Astrocyte (in vitro differentiated cells and primary cell): ENCODE results near the gene MCCC1. TPM values are rescaled to one million over a fixed set of nuclear protein-coding genes. Genes with fewer than 3 reads are reported as not detected.

Experiments
- DNase-seq: peaks from one replicate; pipeline ENCODE4 v3.0.0-alpha.2; 2010; ENCODE audit warnings: low read depth
- FAIRE-seq: peaks from 2 replicates; lab custom pipeline; 2011; peaks lifted over from hg19 to GRCh38; lab: Jason Lieb, UNC
- H2AFZ ChIP-seq: 2 replicates; pipeline ENCODE4 v1.6.0; 2012; ENCODE audit warnings: low read depth, low read length, inconsistent platforms
- H3K27ac ChIP-seq: 2 replicates; pipeline ENCODE4 v1.5.1; 2011; ENCODE audit warnings: low read depth, low read length, inconsistent platforms
- H3K27me3 ChIP-seq: 2 replicates; pipeline ENCODE4 v1.6.0; 2011; ENCODE audit warnings: low read length, inconsistent platforms; ENCODE audit not compliant: insufficient read depth
- H3K36me3 ChIP-seq: 2 replicates; pipeline ENCODE4 v1.5.1; 2011; ENCODE audit warnings: low read length, inconsistent platforms; ENCODE audit not compliant: insufficient read depth
- H3K4me1 ChIP-seq: 2 replicates; pipeline ENCODE4 v1.5.1; 2011; ENCODE audit warnings: low read length, inconsistent platforms; ENCODE audit not compliant: insufficient read depth
- H3K4me2 ChIP-seq: 2 replicates; pipeline ENCODE4 v1.6.0; 2012; ENCODE audit warnings: low read length, inconsistent platforms
- H3K4me3 ChIP-seq: 2 replicates; pipeline ENCODE4 v1.5.1; 2011; ENCODE audit warnings: low read depth, mild to moderate bottlenecking, low read length, inconsistent platforms; ENCODE audit not compliant: insufficient read depth
- H3K79me2 ChIP-seq: 2 replicates; pipeline ENCODE4 v1.6.0; 2012; ENCODE audit warnings: mild to moderate bottlenecking, low read length, inconsistent platforms; ENCODE audit not compliant: insufficient read depth
- H3K9ac ChIP-seq: 2 replicates; pipeline ENCODE4 v1.6.0; 2012; ENCODE audit warnings: mild to moderate bottlenecking, low read length, inconsistent platforms
- H3K9me3 ChIP-seq: 2 replicates; pipeline ENCODE4 v1.5.1; 2012; ENCODE audit warnings: low read depth, mild to moderate bottlenecking, low read length, inconsistent platforms; ENCODE audit not compliant: insufficient read depth
- H4K20me1 ChIP-seq: 2 replicates; pipeline ENCODE4 v1.6.0; 2012; ENCODE audit warnings: low read length, inconsistent platforms; ENCODE audit not compliant: insufficient read depth
- H3K27ac Mint-ChIP-seq: one replicate; pipeline ENCODE4 v1.8.0; 2021; ENCODE audit warnings: mild to moderate bottlenecking, mixed read lengths; ENCODE audit not compliant: unreplicated experiment
- H3K27me3 Mint-ChIP-seq: one replicate; pipeline ENCODE4 v1.8.0; 2021; ENCODE audit warnings: low read depth, mixed read lengths; ENCODE audit not compliant: unreplicated experiment
- H3K36me3 Mint-ChIP-seq: one replicate; pipeline ENCODE4 v1.8.0; 2021; ENCODE audit warnings: low read depth, mixed read lengths; ENCODE audit not compliant: unreplicated experiment
- H3K4me1 Mint-ChIP-seq: one replicate; pipeline ENCODE4 v1.8.0; 2021; ENCODE audit warnings: low read depth, mixed read lengths; ENCODE audit not compliant: unreplicated experiment
- H3K4me3 Mint-ChIP-seq: one replicate; pipeline ENCODE4 v1.8.0; 2021; ENCODE audit warnings: mild to moderate bottlenecking, moderate library complexity, mixed read lengths; ENCODE audit not compliant: unreplicated experiment
- H3K9me3 Mint-ChIP-seq: one replicate; pipeline ENCODE4 v1.8.0; 2021; ENCODE audit warnings: mild to moderate bottlenecking, mixed read lengths; ENCODE audit not compliant: unreplicated experiment
- CTCF ChIP-seq: IDR thresholded peaks from 2 replicates; pipeline ENCODE4 v1.5.1; 2011; ENCODE audit warnings: low read depth, mild to moderate bottlenecking, inconsistent platforms, low read length, moderate library complexity; ENCODE audit not compliant: insufficient read depth
- EZH2 ChIP-seq: IDR thresholded peaks from 2 replicates; pipeline ENCODE4 v1.6.1; 2012; ENCODE audit warnings: mild to moderate bottlenecking, low read length, inconsistent platforms; ENCODE audit not compliant: insufficient read depth
- total RNA-seq: library from RNA; stranded (reverse); gene quantifications from 2 replicates; pipeline ENCODE4 v1.2.1, GENCODE V29; 2021

Gene MCCC1
- total RNA-seq, 1 donor from 2014 or later = 13.4 TPM

GRCh38 chr3:182970811-182971418 is 128.4 kb downstream of the MCCC1 start:
- TF ChIP-seq CTCF (no peak), EZH2 (no peak)
- H3K79me2 ChIP-seq = peaks cover 96% of the 10 kb centered on the region
- H3K4me3 ChIP-seq = no peak overlapping the region
- Mint-ChIP-seq H3K27me3 (no peaks in the 10 kb centered on the region), H3K9me3 (no peaks in the 10 kb centered on the region), H3K36me3 (peaks cover 1% of the 10 kb centered on the region), H3K4me1 (peaks cover 24% of the 10 kb centered on the region), H3K4me3 (no peak overlapping the region), H3K27ac (no peak overlapping the region)
- no peaks in the 10 kb centered on the region for H3K9me3 ChIP-seq
- peaks cover 8% of the 10 kb centered on the region for H3K4me1 ChIP-seq
- H2AFZ ChIP-seq = no peak overlapping the region
- DNase-seq = no peak
- peaks cover 38% of the 10 kb centered on the region for H4K20me1 ChIP-seq
- no peak overlapping the region for H3K9ac ChIP-seq
- no peak overlapping the region for H3K4me2 ChIP-seq
- H3K36me3 ChIP-seq = no peaks in the 10 kb centered on the region
- H3K27me3 ChIP-seq = no peaks in the 10 kb centered on the region
- no peak for FAIRE-seq
- no peak overlapping the region for H3K27ac ChIP-seq

DNA sequence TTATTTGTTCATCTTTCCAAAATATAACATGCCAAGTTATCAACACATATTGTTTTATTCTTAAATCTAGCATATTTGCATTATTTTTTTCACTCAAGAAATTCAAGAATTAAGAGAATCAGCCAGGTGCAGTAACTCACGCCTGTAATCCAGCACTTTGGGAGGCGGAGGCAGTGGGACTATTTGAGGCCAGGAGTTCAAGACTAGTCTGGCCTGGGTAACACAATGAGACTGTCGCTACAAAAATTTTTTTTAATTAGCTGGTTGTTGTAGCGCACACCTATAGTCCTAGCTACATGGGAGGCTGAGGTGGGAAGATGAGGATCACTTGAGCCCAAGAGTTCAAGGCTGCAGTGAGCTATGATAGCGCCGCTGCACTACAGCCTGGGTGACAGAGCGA is 129.4 kb downstream of the MCCC1 start:
- no peak overlapping the region for H3K4me3 Mint-ChIP-seq
- DNase-seq (no peak), FAIRE-seq (no peak)
- no peaks in the 10 kb centered on the region for H3K9me3 ChIP-seq
- no peak overlapping the region for H2AFZ ChIP-seq
- no peaks in the 10 kb centered on the region for H3K36me3 ChIP-seq
- peaks cover 33% of the 10 kb centered on the region for H4K20me1 ChIP-seq
- H3K27me3 ChIP-seq = no peaks in the 10 kb centered on the region
- H3K79me2 ChIP-seq = peaks cover 94% of the 10 kb centered on the region
- peaks cover 24% of the 10 kb centered on the region for H3K4me1 Mint-ChIP-seq
- H3K4me3 ChIP-seq = no peak overlapping the region
- H3K36me3 Mint-ChIP-seq = peaks cover 1% of the 10 kb centered on the region
- H3K27ac ChIP-seq = peak overlapping the region; percentile 59
- H3K4me1 ChIP-seq = peaks cover 8% of the 10 kb centered on the region
- no peak overlapping the region for H3K27ac Mint-ChIP-seq
- TF ChIP-seq CTCF (no peak), EZH2 (no peak)
- H3K9ac ChIP-seq = peak overlapping the region; percentile 31
- H3K9me3 Mint-ChIP-seq = no peaks in the 10 kb centered on the region
- H3K27me3 Mint-ChIP-seq = no peaks in the 10 kb centered on the region
- H3K4me2 ChIP-seq = no peak overlapping the region

DNA sequence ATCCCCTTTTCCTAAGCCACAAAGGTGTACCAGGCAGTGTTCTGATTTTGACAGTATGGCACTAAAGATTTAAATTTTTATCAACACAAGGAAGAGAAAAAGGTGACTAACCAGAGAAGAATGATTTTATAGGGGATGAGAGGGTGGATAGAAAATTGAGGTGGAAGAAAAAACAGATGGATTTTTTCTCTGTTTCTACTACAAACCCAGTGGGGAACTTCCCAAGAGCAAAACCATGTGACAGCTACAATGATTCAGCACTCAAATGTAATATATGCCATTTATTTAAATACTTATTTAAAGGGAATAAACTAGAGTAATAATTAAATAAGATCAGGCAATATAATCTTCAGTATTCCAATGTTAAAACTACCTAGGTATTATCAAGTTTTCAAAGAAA is 130.0 kb downstream of the MCCC1 start:
- Histone ChIP-seq H3K27ac (peak overlapping the region; percentile 59), H3K9ac (peak overlapping the region; percentile 51), H3K36me3 (no peaks in the 10 kb centered on the region), H3K4me3 (no peak overlapping the region), H2AFZ (no peak overlapping the region), H3K4me2 (peak overlapping the region; percentile 49), H3K79me2 (peaks cover 88% of the 10 kb centered on the region), H3K4me1 (peaks cover 8% of the 10 kb centered on the region), H4K20me1 (peaks cover 33% of the 10 kb centered on the region), H3K9me3 (no peaks in the 10 kb centered on the region), H3K27me3 (no peaks in the 10 kb centered on the region)
- Mint-ChIP-seq H3K36me3 (peaks cover 1% of the 10 kb centered on the region), H3K4me3 (no peak overlapping the region), H3K27ac (no peak overlapping the region), H3K4me1 (peaks cover 24% of the 10 kb centered on the region), H3K27me3 (no peaks in the 10 kb centered on the region), H3K9me3 (no peaks in the 10 kb centered on the region)
- peak; percentile 57 for DNase-seq
- TF ChIP-seq CTCF (no peak), EZH2 (no peak)
- FAIRE-seq = no peak
